PFSK-1 (cell line): ENCODE measurements around the gene CCDC8.

Source experiments
- FOXP2 ChIP-seq: optimal IDR thresholded peaks from 2 replicates; pipeline ENCODE3; 2011; ENCODE audit warnings: borderline replicate concordance, control low read depth, inconsistent platforms; ENCODE audit not compliant: insufficient read depth; ENCODE audit errors: extremely low read length, extremely low read depth
- POLR2AphosphoS5 ChIP-seq: IDR thresholded peaks from 2 replicates; pipeline ENCODE4 v1.6.1; 2012; ENCODE audit warnings: low read depth, mild to moderate bottlenecking, control low read depth, low read length, moderate library complexity
- SIN3A ChIP-seq: IDR thresholded peaks from 2 replicates; pipeline ENCODE4 v1.6.1; 2012; ENCODE audit warnings: mild to moderate bottlenecking, low read length, moderate library complexity, borderline replicate concordance; ENCODE audit not compliant: insufficient read depth
- TAF1 ChIP-seq: IDR thresholded peaks from 2 replicates; pipeline ENCODE4 v1.6.1; 2012; ENCODE audit warnings: low read length, control low read depth, borderline replicate concordance; ENCODE audit not compliant: insufficient read depth
- TF ChIP-seq, protein P1 (sequence below), 2 experiments: IDR thresholded peaks; 2 replicates each; pipeline versions ENCODE4 v1.6.1 to v1.8.0; 2011 to 2012; ENCODE audit warnings: low read depth in 2 of 2, low read length in 2 of 2, control low read depth in 1 of 2, inconsistent platforms in 1 of 2, mild to moderate bottlenecking in 1 of 2, moderate library complexity in 1 of 2; ENCODE audit not compliant: insufficient read depth in 1 of 2

The CCDC8 gene

DNA sequence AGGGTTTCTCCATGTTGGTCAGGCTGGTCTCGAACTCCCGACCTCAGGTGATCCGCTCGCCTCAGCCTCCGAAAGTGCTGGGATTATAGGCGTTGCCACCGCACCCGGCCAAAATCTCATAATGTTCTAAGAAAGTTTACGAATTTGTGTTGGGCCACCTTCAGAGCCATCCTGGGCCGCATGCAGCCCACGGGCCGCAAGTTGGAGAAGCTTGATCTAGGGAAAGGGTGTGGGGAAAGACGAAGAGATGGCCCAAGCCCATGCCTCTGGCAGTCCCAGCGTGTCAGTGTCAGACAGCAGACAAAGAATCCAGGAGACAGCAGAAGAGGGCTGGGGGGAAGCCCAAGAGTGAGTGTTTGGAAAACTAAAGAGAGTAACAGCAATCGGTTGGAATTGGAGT is 32.7 kb upstream of the CCDC8 start:
- TF ChIP-seq, protein P1, sequence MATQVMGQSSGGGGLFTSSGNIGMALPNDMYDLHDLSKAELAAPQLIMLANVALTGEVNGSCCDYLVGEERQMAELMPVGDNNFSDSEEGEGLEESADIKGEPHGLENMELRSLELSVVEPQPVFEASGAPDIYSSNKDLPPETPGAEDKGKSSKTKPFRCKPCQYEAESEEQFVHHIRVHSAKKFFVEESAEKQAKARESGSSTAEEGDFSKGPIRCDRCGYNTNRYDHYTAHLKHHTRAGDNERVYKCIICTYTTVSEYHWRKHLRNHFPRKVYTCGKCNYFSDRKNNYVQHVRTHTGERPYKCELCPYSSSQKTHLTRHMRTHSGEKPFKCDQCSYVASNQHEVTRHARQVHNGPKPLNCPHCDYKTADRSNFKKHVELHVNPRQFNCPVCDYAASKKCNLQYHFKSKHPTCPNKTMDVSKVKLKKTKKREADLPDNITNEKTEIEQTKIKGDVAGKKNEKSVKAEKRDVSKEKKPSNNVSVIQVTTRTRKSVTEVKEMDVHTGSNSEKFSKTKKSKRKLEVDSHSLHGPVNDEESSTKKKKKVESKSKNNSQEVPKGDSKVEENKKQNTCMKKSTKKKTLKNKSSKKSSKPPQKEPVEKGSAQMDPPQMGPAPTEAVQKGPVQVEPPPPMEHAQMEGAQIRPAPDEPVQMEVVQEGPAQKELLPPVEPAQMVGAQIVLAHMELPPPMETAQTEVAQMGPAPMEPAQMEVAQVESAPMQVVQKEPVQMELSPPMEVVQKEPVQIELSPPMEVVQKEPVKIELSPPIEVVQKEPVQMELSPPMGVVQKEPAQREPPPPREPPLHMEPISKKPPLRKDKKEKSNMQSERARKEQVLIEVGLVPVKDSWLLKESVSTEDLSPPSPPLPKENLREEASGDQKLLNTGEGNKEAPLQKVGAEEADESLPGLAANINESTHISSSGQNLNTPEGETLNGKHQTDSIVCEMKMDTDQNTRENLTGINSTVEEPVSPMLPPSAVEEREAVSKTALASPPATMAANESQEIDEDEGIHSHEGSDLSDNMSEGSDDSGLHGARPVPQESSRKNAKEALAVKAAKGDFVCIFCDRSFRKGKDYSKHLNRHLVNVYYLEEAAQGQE (IDR thresholded peaks at IDR 0.05; ENCODE audit: insufficient read depth in 1 of 2, low read depth in 2 of 2, low read length in 2 of 2), result no peak
- TF ChIP-seq FOXP2 (no peak), SIN3A (no peak), TAF1 (no peak), POLR2AphosphoS5 (no peak)

DNA sequence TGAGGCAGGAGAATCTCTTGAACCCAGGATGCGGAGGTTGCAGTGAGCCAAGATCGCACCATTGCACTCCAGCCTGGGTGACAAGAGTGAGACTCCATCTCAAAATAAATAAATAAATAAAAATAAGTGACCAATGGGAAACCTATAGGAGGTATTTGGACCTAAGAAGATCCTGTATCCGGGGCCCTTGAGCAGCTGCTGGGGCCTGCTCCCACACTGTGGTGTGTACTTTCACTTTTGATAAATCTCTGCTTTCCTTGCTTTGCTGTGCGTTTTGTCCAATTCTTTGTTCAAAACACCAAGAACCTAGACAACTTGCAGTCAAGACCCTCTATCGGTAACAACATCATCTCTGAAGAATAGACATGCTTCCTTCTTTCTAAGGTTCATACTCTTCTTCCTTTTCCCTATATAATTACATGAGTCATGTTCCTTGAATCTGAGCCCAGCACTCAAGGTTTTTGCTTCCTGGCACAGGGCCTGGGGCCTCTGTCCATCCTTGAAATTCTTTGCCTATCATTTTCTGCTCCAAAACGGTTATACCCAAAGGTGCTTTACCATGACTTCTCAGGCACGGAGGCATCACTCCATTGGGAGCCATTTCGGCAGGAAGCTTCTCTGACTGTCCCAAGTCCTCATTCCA is 29.6 kb upstream of the CCDC8 start:
- TF ChIP-seq, protein P1 (IDR thresholded peaks at IDR 0.05; ENCODE audit: insufficient read depth in 1 of 2, low read depth in 2 of 2, low read length in 2 of 2), result peak in 1 of 2 experiments; percentile 75; a peak in 1 of 4 replicates
- no peak for TF ChIP-seq SIN3A

DNA sequence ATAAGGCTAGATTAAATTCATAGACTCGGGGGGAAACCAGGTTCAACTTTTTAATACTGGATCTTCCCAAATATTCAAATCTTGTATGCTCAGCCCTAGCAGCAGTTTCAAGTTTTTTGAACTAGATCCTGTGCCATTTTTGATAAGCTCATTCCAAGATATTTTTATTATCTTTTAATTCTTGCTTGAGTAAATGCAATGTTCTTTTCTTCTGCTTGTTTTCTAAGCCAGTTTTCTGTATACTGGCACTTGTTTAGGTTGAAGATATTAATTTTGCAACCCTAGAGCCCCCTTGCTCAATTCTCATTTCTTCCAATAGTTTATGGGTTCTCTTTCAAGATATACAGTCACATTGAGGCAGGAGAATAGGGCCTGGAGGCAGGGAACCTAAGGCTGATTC is 28.5 kb upstream of the CCDC8 start:
- no peak for TF ChIP-seq POLR2AphosphoS5
- TF ChIP-seq SIN3A, result no peak
- TF ChIP-seq TAF1, result no peak
- TF ChIP-seq, protein P1 (IDR thresholded peaks at IDR 0.05; ENCODE audit: insufficient read depth in 1 of 2, low read depth in 2 of 2, low read length in 2 of 2), result no peak
- TF ChIP-seq FOXP2, result no peak

DNA sequence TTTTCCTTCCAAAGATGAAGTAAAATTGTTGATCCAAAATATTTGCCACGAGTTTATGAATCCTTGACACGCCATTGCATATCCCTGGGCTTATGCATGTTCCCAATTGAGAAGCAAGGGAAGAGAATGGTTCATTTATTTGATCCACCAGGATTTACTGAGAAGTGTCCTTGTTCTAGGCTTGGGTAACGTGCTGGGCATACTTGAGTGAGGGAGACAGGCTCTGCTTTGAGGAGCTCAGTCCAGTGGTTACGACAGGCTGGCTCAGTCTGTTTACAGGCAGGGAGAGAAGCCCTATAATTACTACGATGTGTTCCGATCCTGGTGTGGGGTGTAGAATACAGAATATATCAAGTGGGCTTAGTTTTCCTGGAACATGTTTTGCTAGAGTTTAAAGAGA is 21.6 kb upstream of the CCDC8 start:
- TF ChIP-seq TAF1 (no peak), SIN3A (no peak), FOXP2 (no peak), POLR2AphosphoS5 (no peak)
- TF ChIP-seq, protein P1 (IDR thresholded peaks at IDR 0.05; ENCODE audit: insufficient read depth in 1 of 2, low read depth in 2 of 2, low read length in 2 of 2), result no peak

DNA sequence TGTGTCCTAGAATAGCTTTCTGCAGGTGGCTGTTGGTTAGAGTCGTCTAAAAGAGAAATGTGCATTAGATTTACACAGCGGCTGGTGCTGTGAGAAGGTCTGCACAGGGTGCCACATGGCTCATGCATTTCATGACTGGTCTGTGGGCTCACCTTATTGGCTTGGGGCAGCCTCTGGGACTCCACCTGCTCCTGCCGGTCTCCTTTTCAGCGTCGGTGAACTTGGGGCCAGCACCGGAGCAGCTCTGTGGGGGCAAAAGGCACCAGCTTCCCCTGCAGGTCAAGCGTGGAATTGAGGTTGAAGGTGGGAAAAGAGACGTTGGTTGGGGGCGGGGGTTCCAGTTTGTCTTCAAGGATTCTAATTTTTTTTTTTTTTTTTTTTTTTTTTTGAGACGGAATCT is 18.5 kb upstream of the CCDC8 start:
- TF ChIP-seq FOXP2, result no peak
- no peak for TF ChIP-seq POLR2AphosphoS5
- TF ChIP-seq SIN3A, result no peak
- no peak for TF ChIP-seq TAF1
- TF ChIP-seq, protein P1 (IDR thresholded peaks at IDR 0.05; ENCODE audit: insufficient read depth in 1 of 2, low read depth in 2 of 2, low read length in 2 of 2), result no peak
